ENCODE data around the gene LRRC40. TPM values are rescaled to one million over a fixed set of nuclear protein-coding genes. Genes with fewer than 3 reads are reported as not detected.
"Not testable (repeated sequence)": the region's sequence is repeated elsewhere in the genome, so short reads cannot be mapped to it uniquely, and the experiment has no call there.

The LRRC40 gene
- total and polyA plus RNA-seq, 7 donors: 7.5 to 20.7 (median 14.0) TPM

DNA sequence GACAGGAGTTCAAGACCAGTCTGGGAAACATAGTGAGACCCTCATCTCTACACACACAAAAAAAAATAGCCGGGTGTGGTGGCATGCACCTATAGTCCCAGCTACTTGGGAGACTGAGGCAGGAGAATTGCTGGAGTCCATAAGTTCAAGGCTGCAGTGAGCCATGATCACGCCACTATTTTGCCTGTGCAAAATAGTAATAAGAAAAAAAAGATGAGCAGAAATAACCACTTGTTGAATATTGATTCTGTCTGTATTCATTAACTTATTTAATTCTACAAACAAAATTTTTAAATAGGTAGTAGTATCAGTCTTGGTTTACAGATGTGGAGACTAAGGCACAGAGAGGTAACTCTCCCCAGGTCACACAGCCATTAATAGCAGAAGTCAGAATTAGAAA is 16.9 kb downstream of the LRRC40 start:
- intact Hi-C loops (cut with DNase I): no loop called here
- H3K36me3 ChIP-seq: peaks cover 0 to 12% (median 2%) of the 10 kb centered on the region in 4 donors
- no peaks in the 10 kb centered on the region for H3K4me1 ChIP-seq
- no peak overlapping the region for H3K4me3 ChIP-seq
- H3K27ac ChIP-seq: no peak overlapping the region
- no peak for DNase-seq
- WGBS, 2 donors: 95% methylated on average over 2 of the region's 2 CpGs
- peaks cover 0 to 4% (median 0%) of the 10 kb centered on the region in 4 donors for H3K9me3 ChIP-seq
- TF ChIP-seq EP300 (IDR thresholded peaks at IDR 0.05) (no peak), POLR2A (IDR thresholded peaks at IDR 0.05) (no peak), POLR2AphosphoS5 (IDR thresholded peaks at IDR 0.05) (no peak)
- TF ChIP-seq, protein P1, sequence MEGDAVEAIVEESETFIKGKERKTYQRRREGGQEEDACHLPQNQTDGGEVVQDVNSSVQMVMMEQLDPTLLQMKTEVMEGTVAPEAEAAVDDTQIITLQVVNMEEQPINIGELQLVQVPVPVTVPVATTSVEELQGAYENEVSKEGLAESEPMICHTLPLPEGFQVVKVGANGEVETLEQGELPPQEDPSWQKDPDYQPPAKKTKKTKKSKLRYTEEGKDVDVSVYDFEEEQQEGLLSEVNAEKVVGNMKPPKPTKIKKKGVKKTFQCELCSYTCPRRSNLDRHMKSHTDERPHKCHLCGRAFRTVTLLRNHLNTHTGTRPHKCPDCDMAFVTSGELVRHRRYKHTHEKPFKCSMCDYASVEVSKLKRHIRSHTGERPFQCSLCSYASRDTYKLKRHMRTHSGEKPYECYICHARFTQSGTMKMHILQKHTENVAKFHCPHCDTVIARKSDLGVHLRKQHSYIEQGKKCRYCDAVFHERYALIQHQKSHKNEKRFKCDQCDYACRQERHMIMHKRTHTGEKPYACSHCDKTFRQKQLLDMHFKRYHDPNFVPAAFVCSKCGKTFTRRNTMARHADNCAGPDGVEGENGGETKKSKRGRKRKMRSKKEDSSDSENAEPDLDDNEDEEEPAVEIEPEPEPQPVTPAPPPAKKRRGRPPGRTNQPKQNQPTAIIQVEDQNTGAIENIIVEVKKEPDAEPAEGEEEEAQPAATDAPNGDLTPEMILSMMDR (IDR thresholded peaks at IDR 0.05): no peak
- H3K27me3 ChIP-seq: no peaks in the 10 kb centered on the region

DNA sequence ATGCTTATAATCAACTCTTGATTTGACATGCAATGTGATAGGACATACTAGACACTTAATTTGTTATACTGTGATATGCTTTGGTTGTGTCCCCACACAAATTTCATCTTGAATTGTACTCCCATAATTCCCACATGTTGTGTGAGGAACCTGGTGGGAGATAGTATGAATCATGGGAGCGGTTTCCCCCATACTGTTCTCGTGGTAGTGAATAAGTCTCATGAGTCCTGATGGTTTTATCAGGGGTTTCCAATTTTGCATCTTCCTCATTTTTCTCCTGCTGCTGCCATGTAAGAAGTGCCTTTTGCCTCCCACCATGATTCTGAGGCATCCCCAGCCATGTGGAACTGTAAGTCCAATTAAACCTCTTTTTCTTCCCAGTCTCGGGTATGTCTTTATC is 20.2 kb downstream of the LRRC40 start:
- H3K4me1 ChIP-seq; H3K27me3 ChIP-seq; intact Hi-C loops (cut with DNase I); H3K4me3 ChIP-seq; DNase-seq; H3K27ac ChIP-seq; H3K9me3 ChIP-seq: not testable (repeated sequence)
- peaks cover 0 to 26% (median 2%) of the 10 kb centered on the region in 4 donors for H3K36me3 ChIP-seq
- 95 to 97% methylated on average over 3 of the region's 3 CpGs for WGBS, 2 donors

DNA sequence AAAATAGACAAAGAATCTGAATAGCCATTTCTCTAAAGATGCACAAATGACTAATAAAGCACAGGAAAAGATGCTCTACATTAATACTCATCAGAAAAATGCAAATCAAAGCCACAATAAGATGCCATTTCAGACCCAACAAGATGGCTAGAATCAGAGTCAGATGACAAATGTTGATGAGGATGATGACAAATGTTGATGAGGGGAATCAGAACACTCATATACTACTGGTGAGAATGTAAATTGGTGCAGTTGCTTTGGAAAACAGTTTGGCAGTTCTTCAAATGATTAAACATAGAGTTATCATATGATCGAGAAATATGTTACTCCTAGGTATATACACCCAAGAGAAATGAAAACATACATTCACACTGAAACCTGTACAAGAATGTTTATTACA is 33.9 kb downstream of the LRRC40 start:
- no peak for TF ChIP-seq EP300 (IDR thresholded peaks at IDR 0.05)
- no peak for TF ChIP-seq POLR2A (IDR thresholded peaks at IDR 0.05)
- no peak for TF ChIP-seq POLR2AphosphoS5 (IDR thresholded peaks at IDR 0.05)
- TF ChIP-seq, protein P1 (IDR thresholded peaks at IDR 0.05): no peak
- WGBS, 2 donors: 91 to 95% methylated on average over 1 of the region's 1 CpG

DNA sequence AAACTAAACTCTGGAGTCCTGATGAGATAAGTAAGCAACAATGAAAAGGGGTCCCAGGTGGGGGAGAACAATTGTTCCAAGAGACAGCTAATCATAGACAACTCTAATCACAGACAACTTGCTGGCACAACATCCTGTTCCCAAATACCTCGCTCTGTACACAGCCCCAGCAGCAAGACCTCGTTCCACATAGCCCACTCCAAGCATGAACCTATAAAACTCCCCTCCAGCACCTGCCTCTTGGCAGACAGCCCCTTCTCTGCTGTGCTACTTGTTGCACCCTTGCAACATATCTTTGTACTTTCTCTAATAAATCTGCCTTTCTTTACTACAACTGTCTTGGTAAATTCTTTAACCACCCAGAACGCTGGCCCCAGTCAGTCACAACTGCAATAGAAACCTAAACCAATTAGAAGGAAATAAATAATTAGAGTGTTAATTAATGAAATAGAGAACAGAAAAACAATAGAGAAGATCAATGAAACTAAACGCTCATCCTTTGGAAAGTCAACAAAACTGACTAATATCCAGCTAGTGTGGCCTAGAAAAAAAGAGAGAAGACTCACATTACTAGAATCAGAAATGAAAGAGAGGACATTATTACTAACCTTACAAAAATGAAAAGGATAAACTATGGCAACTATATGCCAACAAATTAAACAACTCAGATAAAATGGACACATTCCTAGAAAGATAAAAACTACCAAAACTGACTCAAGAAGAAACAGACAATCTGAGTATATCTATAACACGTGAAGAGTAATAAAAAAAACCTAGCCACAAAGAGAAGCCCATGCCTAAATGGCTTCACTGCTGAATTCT is 36.1 kb downstream of the LRRC40 start:
- no peaks in the 10 kb centered on the region for H3K27me3 ChIP-seq
- no peak for DNase-seq
- intact Hi-C loops (cut with DNase I): no loop called here
- no peak for TF ChIP-seq POLR2AphosphoS5 (IDR thresholded peaks at IDR 0.05)
- TF ChIP-seq, protein P1 (IDR thresholded peaks at IDR 0.05): no peak
- no peak for TF ChIP-seq POLR2A (IDR thresholded peaks at IDR 0.05)
- TF ChIP-seq EP300 (IDR thresholded peaks at IDR 0.05): no peak
- no peaks in the 10 kb centered on the region for H3K4me1 ChIP-seq
- no peak overlapping the region for H3K4me3 ChIP-seq
- 90 to 91% methylated on average over 5 of the region's 5 CpGs for WGBS, 2 donors
- H3K9me3 ChIP-seq: no peaks in the 10 kb centered on the region
- no peak overlapping the region for H3K27ac ChIP-seq
- H3K36me3 ChIP-seq: peaks cover 0 to 34% (median 3%) of the 10 kb centered on the region in 4 donors

More for the DNA sequence above, 33.9 kb downstream of the LRRC40 start:
- Histone ChIP-seq H3K4me3 (no peak overlapping the region), H3K27ac (no peak overlapping the region), H3K4me1 (no peaks in the 10 kb centered on the region), H3K9me3 (no peaks in the 10 kb centered on the region), H3K36me3 (peaks cover 0 to 51% (median 3%) of the 10 kb centered on the region in 4 donors), H3K27me3 (no peaks in the 10 kb centered on the region)
- intact Hi-C loops (cut with DNase I): no loop called here
- DNase-seq: no peak

DNA sequence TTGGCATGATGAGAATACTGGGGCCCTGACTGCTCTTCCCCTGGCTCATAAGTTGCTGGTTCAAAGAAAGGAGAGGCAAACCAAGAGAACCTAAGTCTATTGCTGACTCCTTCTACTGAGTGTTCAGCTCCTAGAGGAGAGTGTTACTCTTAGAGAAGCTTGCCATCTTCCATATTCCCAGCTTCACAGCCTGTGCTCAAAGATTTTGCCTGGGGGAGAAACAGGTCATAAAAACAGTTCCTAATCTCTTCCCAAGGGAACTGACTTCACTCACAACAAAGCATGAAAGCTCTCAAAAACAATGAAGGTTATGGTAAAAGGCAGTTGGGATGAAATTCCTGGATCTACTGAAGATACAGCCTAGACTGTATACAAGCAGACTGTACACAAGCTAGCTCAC is 37.1 kb downstream of the LRRC40 start:
- Histone ChIP-seq H3K36me3 (peaks cover 0 to 25% (median 3%) of the 10 kb centered on the region in 4 donors), H3K4me1 (no peaks in the 10 kb centered on the region), H3K4me3 (no peak overlapping the region), H3K27ac (no peak overlapping the region), H3K9me3 (no peaks in the 10 kb centered on the region), H3K27me3 (no peaks in the 10 kb centered on the region)
- no peak for TF ChIP-seq POLR2A (IDR thresholded peaks at IDR 0.05)
- TF ChIP-seq EP300 (IDR thresholded peaks at IDR 0.05): no peak
- TF ChIP-seq POLR2AphosphoS5 (IDR thresholded peaks at IDR 0.05): no peak
- TF ChIP-seq, protein P1 (IDR thresholded peaks at IDR 0.05): no peak
- intact Hi-C loops (cut with DNase I): no loop called here
- no peak for DNase-seq

All from sigmoid colon (tissue), 7 donors.